GM21447 (cell line): Measurements from ENCODE around the gene OLFML2A.

Experiments used
- ATAC-seq: cut with Tn5 transposase; IDR thresholded peaks from one replicate; pipeline ENCODE4 v1.9.1; 2021; ENCODE audit not compliant: unreplicated experiment

Gene OLFML2A

DNA sequence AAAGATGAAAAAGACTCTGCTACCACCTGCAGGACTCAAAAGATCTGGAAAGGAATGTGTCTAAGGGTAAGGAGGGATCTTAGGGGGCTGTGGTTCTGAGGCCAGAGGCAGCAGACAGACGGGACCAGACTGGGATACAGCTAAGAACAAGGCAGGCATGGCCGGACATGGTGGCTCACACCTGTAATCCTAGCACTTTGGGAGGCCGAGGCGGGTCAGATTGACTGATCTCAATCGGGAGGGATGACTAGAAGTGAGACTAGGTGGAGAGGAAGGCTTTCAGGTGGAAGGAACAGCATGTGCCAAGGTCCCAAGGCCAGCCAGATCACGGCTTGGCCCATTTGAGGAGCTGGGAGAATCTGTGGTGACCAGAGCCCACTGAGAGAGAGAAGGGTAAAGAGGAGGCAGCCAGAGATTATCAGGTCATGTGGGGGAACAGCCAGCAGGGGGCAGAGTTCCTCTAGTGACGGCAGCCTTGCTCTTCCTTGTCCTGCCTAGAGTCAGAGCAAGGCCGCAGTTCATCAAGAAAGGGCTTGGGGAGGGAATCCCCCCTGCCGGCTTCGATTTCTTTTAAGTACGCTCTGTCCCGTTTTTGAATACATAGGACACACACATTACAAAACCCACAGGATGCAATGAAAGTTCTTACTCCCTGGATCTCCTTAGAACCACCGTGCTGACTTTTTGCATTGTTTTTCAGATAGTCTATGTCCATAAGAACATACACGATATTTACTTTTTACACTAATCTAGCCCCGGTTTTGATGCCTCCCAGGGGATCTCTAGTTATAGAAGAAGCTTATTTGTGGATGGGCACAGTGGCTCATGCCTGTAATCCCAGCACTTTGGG lies 2.6 kb upstream of the OLFML2A start:
- no peak for ATAC-seq

GRCh38 chr9:124776618-124776953 lies 347 bp upstream of the OLFML2A start:
- no peak for ATAC-seq

DNA sequence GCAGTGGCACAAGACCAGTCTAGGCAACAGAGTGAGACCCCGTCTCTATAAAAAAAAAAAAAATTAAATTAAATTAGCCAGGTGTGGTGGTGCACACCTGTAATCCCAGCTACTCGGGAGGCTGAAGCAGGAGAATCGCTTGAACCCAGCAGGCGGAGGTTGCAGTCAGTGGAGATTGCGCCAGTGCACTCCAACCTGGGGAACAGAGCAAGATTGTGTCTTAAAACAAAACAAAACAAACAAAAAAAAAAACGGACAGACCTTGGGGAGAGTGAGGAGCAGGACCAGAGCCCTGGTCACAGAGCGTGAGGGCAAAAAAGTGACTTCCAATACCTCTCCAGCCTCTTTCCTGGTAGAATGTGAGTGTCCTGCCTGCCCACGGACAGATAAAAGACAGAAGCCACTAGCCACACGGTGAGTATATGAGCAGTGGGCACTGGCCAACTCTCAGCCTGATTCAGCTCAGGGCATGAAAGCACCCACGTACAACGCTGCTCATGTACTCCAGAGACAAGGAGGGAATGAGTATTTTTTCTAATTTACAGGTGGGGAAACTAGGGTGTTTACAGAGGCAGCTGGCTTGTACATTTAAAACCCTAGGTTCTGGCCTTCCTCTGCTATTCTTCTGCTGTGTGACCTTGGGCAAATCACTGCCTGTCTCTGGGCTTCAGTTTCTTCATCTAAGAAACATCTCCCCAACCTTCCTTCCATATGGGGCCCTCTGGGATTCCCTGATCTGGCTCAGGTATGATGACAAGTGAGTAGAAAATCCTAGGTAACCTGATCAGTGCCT lies 1.8 kb downstream of the OLFML2A start:
- no peak for ATAC-seq

GRCh38 chr9:124779368-124780059 lies 2.6 kb downstream of the OLFML2A start:
- no peak for ATAC-seq

DNA sequence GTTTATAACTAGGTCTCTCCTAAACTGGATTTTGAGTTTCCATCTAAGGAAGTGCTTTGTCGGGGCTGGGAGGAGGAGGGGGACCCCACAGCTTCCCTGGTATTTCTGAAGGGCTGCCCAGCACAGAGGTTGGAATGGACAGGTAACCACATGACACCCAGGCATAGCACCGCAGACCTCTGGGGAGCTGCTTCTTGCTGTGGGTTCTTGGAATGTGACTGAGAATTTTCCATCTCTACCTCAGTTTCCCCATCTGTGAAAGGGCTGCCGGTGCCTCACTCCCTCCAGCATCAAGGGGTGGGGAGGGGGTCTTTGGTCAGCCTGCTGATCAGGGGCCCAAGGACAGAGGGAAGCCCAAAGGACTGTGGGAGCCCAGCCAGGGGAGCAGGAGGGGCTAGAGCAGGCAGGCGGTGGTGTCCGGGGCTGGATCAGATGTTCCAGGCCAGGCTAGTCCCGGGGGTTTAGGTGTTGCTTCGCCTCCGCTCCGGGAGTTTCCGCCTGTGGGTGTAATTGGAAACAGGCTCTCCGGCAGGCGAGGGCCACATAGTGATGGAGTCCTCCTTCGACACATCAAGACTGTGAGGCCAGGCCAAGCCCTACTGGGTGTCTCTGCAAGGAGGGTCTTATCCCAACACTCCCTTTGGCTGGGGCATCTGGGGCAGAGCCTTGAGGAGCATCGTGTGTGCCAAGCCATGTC lies 3.3 kb downstream of the OLFML2A start:
- ATAC-seq = no peak

DNA sequence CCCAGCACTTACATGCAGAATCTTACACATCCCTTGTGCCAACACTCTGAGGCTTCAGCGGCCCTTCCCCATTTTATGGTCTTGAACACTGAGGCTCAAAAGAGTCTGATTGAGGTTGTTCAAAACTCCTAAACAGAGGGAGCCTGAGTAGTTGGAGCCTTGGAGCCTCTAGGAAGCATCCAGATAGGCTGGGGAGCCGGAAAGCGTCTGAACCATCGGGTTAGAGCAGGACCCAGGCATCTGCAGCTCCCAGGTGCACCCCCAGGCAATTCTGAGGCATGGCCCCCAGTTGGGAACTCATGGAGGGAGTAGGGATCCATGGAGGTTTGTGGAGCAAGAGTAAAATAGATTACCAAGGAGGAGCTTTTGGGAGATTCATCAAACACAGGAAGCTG lies 3.8 kb downstream of the OLFML2A start:
- no peak for ATAC-seq

GRCh38 chr9:124781967-124782660 lies 5.2 kb downstream of the OLFML2A start:
- ATAC-seq = no peak

- no peak for ATAC-seq
These were observed 6.0 kb downstream of the OLFML2A start for GRCh38 chr9:124782661-124783574.

DNA sequence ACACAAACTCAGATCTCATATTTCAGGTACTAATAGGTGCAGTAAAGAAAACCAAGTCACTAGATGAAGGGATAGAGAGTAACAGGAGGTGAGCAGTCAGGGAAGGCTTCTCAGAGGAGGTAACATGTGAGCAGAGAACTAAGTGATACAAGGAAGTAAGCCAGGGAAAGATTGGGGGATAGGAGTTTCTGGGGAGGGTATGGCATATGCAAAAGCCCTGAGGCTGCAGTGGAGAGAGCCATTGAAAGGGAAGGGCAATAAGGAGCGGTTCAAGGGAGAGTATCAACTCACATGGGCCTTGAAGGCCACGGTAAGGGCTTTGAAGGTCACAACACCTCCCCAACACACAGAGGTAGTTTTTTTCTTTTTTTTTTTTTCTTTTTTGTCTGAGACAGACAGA lies 6.9 kb downstream of the OLFML2A start:
- ATAC-seq = no peak

- ATAC-seq = no peak
These were observed 7.6 kb downstream of the OLFML2A start for GRCh38 chr9:124784509-124784908.

DNA sequence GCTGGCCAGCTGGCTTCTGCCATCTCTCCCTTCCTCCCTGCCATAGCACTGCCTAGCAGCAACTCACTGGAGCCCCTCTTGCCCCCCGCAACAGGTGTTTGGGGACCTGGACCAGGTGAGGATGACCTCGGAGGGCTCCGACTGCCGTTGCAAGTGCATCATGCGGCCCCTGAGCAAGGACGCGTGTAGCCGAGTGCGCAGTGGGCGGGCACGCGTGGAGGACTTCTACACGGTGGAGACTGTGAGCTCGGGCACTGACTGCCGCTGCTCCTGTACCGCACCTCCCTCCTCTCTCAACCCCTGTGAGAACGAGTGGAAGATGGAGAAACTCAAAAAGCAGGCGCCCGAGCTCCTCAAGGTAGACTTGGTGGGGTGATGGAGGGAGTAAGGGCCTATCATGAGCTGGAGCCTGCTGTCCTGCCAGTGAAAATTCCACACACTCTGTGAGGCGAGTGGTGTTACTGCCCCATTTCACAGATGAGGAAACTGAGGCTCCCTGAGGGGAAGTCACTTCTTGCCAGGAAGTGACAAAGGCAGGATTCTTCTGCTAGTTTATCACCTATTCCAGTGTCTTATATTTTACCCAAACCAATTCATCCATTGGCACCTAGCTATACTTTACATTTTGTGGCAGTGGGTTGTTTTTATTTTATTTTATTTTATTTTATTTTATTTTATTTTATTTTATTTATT lies 10.1 kb downstream of the OLFML2A start:
- no peak for ATAC-seq

- no peak for ATAC-seq
These were observed 11.7 kb downstream of the OLFML2A start for GRCh38 chr9:124788542-124789217.

- no peak for ATAC-seq
These were observed 12.6 kb downstream of the OLFML2A start for GRCh38 chr9:124789531-124789930.

- no peak for ATAC-seq
These were observed 13.4 kb downstream of the OLFML2A start for GRCh38 chr9:124790301-124790700.

DNA sequence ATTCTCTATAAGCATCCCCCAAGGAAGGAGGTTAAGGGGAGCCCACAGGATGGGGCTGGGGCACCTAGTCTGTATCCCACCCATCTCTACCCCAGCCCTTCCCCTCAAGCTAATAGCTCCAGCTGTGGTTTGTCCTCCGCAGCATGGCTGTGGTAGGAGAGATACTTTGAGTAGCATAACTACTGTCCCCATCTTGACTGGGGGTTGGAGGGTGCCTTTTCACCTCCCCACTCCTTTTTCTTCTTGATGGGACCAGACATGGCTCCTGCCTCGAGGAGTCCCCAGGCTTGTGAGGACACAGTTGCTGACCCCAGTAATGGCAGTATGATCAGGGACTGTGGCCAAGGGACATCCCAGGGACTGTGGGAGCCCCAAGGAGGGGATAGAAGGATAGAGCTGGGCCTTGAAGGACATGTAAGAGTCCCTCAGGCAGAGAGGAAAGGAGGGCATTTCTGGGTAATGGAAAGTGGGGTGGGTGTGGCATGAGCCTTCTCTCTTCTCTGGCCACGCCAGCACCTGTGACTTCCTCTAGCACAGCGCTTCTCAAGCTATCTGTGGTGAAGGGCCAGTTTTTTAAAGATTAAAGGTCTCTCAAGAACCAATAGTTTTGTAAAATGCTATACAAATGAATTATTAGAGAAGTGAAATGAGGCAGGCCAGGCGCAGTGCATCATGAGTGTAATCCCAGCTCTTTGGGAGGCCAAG lies 14.0 kb downstream of the OLFML2A start:
- no peak for ATAC-seq

GRCh38 chr9:124792257-124793014 lies 15.5 kb downstream of the OLFML2A start:
- ATAC-seq = no peak

GRCh38 chr9:124793015-124793541 lies 16.1 kb downstream of the OLFML2A start:
- ATAC-seq = no peak
